CD4-positive, alpha-beta T cell treated with Interleukin-10 for 1 hour (primary cell): ENCODE data around the gene ZDHHC6.
"Not testable (repeated sequence)": the region's sequence is repeated elsewhere in the genome, so short reads cannot be mapped to it uniquely, and the experiment has no call there.

Source experiments
- DNase-seq: peaks from one replicate; pipeline ENCODE4 v3.0.0-alpha.2; 2020

ZDHHC6 gene

DNA sequence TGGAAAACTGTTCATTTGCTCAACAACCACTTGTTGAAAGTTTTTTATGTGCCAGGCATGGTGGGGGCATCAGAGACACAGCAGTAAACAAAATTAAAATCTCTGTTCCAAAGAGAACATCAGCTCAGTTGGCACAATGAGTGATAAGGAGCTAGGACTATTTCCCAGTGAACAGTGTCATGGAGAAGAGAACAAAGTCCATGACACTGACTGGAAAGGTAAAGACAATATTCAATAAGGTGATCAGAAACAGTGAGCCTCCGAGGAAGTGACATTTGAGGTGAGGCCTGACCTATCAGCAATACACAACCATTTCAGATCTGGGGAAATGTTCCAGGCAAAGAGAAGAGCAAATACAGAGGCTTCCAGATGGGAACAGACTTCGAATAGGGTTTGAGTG lies 58.2 kb downstream of the ZDHHC6 start:
- DNase-seq, result no peak

DNA sequence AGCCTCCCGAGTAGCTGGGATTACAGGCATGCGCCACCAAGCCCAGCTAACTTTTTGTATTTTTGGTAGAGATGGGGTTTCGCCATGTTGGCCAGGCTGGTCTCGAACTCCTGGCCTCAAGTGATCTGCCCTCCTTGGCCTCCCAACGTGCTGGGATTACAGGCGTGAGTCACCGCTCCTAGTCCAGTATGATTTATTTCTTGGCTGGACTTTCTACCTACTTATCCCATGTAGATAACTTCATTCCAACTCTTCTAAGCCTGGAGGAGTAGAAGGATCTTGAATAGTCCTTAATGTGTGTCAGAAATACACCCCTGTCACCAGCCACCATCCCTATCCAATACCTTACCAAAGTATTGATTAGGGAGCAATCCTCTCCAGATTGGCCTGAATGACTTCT lies 58.7 kb downstream of the ZDHHC6 start:
- DNase-seq, result not testable (repeated sequence)

GRCh38 chr10:112385201-112385600 lies 61.5 kb downstream of the ZDHHC6 start:
- DNase-seq, result no peak

GRCh38 chr10:112384141-112384540 lies 62.6 kb downstream of the ZDHHC6 start:
- DNase-seq, result no peak

GRCh38 chr10:112383325-112383724 lies 63.4 kb downstream of the ZDHHC6 start:
- DNase-seq, result no peak

DNA sequence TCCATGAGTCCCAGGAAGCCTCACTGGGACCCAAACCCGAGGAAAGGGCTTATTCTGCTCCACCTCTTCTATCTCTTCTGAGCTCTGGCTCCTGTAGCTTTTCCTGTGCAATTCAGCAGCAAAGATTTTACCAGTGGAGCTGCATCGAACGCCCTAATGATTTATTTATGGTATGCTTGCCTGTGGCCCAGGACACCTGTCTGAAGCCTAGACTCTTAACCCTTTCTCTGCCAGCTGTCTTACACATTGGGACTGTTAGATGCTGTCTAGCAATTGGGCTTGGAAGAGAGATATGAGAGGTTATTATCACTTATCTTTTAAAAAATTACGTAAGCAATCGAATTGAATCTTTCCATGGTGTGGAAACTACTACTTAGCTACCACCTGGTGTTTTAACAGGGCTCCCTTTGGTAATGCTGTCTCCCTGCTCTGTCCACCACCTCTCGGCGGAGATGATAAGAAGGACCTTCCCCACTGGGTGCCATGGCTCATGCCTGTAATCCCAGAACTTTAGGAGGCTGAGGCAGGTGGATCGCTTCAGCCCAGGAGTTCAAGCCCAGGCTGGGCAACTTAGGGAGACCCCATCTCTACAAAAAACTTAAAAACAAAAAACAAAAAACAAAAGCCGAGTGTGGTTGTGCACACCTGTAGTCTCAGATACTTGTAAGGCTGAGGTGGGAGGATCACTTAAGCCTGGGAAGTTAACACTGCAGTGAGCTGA lies 64.0 kb downstream of the ZDHHC6 start:
- no peak for DNase-seq
